Dermis microvascular lymphatic vessel endothelial cell (primary cell): ENCODE results near the gene LIMCH1. TPM values are rescaled to one million over a fixed set of nuclear protein-coding genes. Genes with fewer than 3 reads are reported as not detected.
"Not testable (repeated sequence)": the region's sequence is repeated elsewhere in the genome, so short reads cannot be mapped to it uniquely, and the experiment has no call there.

Source experiments
- DNase-seq, 2 donors: peaks; one replicate each; pipeline versions ENCODE4 v3.0.0 to v3.0.0-alpha.2; 2010; ENCODE audit warnings: low read depth in 2 of 2
- total RNA-seq: library from RNA; depleted of rRNA; stranded (reverse); fragments of >200 nt; gene quantifications from 2 replicates; pipeline ENCODE4 v1.2.1, GENCODE V29; 2014

The LIMCH1 gene
- total RNA-seq, 1 donor from 2014 or later, result 17.3 TPM

- no peak for DNase-seq
Observed at GRCh38 chr4:41723286-41723685, 185.3 kb downstream of the LIMCH1 start.

- DNase-seq, result no peak
Observed at GRCh38 chr4:41725254-41725653, 187.3 kb downstream of the LIMCH1 start.

- no peak for DNase-seq
Observed at GRCh38 chr4:41727861-41728572, 190.1 kb downstream of the LIMCH1 start.

GRCh38 chr4:41728573-41728913, 190.6 kb downstream of the LIMCH1 start:
- peak in 1 of 2 donors; percentile 2 for DNase-seq

GRCh38 chr4:41731569-41732126, 193.7 kb downstream of the LIMCH1 start:
- DNase-seq, result no peak

- no peak for DNase-seq
Observed at GRCh38 chr4:41734371-41734770, 196.4 kb downstream of the LIMCH1 start.

GRCh38 chr4:41737491-41737890, 199.5 kb downstream of the LIMCH1 start:
- not testable (repeated sequence) for DNase-seq

- DNase-seq, result no peak
Observed at GRCh38 chr4:41741354-41741753, 203.4 kb downstream of the LIMCH1 start.

- DNase-seq, result no peak
Observed at GRCh38 chr4:41744572-41745291, 206.8 kb downstream of the LIMCH1 start.

- DNase-seq, result no peak
Observed at GRCh38 chr4:41745292-41746024, 207.5 kb downstream of the LIMCH1 start.

GRCh38 chr4:41746025-41746439, 208.1 kb downstream of the LIMCH1 start:
- DNase-seq, result no peak

- no peak for DNase-seq
Observed at GRCh38 chr4:41746440-41747229, 208.7 kb downstream of the LIMCH1 start.

GRCh38 chr4:41747230-41748055, 209.5 kb downstream of the LIMCH1 start:
- DNase-seq, result no peak

GRCh38 chr4:41748074-41748570, 210.2 kb downstream of the LIMCH1 start:
- DNase-seq, result no peak

- DNase-seq, result no peak
Observed at GRCh38 chr4:41748571-41749475, 210.9 kb downstream of the LIMCH1 start, which contains the start of gene PHOX2B. Gene PHOX2B, minus strand, starts transcription at chr4:41748725. Its CDS starts 115 bp downstream, at chr4:41748610.

- no peak for DNase-seq
Observed at GRCh38 chr4:41749631-41750039, 211.7 kb downstream of the LIMCH1 start.
